Stimulated activated CD8-positive, alpha-beta memory T cell treated with anti-CD3 and anti-CD28 coated beads, Interleukin-4, amount 100 ng/mL, for 1 hour (primary cell): Measurements from ENCODE around the gene SLC27A3.
A peak's percentile ranks its signal among the peaks of the same experiment; 100 is the strongest.

Experiments used
- DNase-seq, 2 donors: peaks; one replicate each; pipeline ENCODE4 v3.0.0-alpha.2; 2020; ENCODE audit warnings: low read depth in 2 of 2, low spot score in 1 of 2

SLC27A3 gene

DNA sequence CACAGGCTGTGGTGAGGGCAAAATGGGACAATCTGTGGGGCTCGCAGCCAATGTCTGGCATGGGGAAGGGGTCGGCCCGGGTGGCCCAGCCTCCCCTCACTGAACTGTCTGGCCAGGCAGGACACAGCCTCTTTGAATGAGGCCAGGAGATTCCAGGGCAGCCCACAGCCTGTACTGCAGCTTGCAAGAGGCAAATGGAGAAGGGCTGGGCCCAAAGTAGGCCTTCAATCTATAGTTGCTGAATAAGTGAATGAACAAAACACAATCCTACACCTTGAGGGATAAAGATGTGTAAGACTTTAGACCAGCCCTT lies 23.2 kb downstream of the SLC27A3 start:
- DNase-seq = no peak

DNA sequence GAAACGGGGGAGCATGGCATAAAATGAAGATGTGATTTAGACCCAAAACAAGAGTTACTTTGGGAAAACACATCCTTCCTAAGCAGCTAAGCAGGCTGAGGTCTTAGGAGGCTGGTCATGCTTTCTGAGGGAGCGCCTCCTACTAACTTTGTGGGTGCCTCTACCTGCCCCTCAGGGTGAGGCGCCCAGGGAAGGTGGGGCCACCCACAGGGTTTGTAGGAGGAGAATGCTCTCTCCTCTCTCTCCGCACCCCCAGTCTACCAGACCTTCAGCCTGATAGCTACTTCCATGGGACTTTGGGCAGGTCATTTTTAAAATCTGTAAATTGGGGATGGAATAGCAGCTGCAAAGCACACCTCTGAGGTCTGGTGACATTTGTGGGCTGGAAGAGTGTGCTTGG lies 23.8 kb downstream of the SLC27A3 start:
- no peak for DNase-seq

DNA sequence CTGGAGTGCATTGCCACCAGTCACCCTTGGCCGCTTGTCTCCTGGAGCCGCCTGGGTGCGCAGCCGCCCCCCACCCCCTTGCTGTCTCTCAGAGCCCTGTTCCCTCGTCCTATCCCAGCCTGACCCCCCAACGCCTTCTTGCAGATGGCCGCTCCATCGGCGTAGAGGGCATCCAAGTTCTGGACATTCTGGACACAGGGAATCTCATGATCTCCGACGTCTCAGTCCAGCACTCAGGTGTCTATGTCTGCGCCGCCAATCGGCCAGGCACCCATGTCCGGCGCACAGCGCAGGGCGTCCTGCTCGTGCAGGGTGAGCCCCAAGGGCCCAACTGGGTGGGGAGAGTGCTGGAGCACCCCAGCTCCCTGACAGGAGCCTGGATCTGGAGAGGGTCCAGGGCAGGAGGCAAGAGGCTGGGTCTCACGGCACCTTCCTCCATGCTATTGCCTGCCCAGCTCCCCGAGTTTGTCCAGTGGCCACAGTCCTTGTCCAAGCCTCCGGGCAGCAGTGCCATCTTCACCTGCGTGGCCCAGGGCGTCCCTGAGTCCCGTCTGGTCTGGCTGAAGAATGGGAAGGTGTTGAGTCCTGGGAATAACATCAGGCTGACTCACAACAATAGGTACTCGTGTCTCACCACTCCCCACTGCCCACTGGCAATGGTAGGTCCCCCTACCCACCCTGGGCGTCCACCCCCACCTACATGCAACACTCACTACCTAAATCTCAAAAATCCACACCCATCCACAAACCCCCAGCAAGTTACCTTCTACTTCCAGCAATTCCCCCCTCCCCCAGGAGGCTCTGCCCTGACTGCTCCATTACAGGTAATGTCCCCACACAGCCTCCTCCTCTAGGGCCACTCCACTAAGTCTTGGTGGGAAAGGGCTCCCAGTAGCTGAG lies 24.6 kb downstream of the SLC27A3 start:
- DNase-seq = no peak

DNA sequence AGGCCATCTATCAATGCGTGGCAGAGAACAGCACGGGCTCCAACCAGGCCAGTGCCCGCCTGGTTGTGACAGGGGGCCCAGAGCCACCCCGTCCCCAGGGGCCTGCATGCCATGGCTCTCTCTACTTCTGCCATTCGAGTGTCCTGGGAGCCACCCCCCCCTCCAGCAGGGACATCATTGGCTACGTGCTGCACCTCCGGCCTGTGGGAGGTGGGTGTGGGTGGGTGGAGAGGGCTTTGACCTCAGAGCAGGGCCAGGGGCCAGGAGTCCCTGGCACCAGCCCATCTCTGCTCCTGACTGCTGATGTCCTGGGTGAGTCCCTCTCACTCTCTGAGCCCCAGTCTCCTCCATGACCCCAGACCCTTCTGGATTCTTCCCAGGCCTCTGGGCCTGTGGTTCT lies 25.3 kb downstream of the SLC27A3 start:
- no peak for DNase-seq

DNA sequence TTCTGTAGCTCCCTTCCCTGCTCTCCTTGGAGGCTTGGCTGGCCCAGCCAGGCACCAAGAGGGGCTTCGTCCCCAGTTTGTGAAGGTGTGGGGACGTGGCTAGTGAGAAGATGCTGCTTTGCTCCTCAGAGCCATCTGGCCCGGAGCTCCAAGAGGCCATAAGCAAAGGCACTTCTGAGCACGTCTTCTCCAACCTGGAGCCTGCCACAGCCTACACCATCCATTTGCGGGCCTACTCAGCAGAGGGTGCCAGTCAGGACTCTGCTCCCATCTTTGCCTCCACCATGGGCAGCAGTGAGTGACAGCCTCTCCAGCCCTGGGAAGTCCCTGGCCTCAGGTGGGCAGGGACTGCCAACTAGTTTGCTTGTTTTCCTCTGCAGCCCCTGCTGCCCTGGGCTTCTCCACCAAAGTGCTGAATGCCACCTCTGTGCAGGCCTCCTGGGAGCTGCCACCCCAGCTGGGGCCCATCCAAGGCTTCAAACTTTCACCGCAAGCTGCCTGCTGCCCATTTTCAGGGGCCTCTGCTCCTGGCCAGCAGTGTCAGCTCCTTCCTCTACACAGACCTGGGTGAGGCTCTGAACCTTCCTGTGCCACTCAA lies 25.9 kb downstream of the SLC27A3 start:
- no peak for DNase-seq

DNA sequence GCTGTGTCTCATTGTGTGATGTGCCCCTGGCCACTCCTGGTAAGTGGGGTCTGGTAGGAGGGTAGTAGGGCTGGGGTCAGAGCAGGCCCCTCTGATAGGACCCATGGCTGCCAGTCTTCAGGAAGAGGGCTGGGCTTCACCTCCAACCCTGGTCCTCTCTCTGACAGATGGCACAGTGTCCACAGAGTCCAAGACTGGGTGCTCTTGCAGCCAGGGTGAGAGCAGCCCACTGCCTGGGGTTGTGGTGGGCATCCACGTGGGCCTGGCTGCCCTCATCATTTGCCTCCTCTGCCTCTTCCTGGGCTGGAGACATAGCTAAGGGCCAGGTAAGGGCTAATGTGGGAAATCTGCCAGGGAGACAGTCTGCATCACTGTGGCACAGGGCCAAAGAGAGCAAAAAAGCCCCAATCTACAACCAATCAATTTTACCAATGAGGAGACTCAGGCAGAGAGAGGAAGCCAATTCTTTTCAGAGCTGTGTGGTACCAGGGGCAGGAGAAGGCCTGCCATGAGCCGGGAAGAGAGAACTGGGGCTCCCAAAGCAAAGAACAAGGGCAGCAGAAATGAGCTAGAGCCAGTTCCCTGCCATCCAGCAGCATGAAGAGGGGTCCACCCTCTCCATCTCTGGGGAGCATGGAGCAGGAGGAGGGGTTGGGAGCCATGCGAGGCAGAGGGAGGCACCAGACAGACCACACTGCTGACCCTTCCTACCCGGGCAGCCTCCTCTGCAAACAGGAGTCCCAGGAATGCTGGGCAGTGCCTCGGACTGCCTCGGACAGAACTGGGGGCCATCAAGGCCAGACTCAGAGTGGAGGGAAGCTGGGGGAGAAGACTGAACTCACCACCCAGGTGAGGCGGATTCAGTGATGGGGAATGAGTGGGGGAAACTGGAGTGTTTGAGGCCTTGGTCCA lies 26.8 kb downstream of the SLC27A3 start:
- DNase-seq = no peak

DNA sequence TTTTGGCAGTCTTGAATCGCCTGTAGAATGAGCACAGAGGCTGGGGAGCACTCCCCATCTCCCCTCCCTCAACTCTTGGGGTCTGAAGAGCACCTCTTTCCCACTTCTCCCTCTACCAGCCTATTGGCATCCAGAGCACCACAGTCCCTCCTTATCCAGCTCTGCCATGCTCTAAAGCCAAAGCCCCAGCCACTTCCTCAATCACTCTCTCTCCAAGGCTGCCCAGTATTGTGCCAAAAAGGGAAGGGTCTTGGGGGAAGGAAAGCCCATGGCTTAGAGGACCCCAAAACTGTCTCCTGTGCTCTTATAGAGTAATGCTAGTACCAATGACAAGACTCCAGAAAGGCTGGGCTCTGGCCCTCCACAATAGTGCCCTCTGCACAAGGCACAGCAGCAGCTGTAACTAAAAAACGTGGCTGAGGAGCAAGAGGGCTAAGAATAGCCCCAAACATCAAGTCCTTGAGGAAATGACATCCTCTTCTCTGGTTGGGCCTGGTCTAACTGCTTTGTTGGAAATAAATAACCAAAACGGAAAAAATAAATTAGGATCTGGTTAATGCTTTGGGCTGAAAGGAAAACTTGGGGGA lies 28.4 kb downstream of the SLC27A3 start:
- no peak for DNase-seq

DNA sequence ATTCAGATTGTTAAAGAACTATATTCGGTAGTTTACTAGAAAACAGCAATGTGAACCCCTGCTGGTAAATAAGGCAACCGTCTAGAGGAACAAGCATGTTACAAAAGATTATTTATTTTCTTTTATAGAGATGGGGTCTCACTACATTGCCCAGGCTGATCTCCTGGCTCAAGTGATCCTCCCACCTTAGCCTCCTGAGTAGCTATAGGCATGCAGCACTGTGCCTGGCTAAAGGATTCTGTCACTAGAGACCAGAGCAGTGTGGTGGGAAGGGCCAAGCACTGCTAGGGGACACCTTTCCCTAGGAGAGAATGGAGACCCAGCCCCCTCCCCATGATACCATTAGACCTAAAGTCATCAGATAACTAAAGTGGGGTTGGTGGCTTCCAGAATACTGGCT lies 28.9 kb downstream of the SLC27A3 start:
- no peak for DNase-seq

DNA sequence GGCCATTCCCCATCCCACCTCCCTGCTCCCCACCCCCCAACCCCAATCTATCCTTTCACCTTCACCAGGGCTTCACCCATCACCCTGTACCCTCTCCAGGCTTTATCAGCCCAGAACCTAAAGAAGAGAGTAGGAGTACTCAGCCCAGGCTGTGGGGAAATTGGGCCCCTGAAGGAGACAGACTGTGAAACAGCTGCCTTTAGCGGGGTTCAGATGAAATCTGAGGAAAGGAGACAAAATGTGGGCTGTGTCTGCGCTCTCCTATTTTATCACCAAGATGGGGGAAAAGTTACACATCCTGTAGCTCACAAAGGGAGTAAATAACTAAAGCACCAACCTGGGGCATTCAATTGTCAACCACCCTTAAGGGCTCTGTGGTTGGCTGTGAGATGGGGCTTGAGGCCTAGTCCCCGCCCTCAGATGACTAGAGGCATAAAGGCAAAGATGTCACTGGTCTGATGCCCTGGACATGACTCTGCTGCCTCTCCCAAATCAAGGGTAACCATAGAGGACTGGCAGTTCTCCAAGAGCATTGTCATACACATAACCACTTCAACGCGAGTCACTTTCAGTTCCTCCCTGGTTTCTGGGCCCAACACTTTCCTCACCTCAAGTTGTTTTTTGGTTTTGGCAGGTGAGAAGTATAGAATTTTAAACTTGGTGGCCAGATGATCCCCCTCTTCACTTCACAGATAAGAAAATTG lies 30.0 kb downstream of the SLC27A3 start:
- DNase-seq = peak; percentile 17 to 29

DNA sequence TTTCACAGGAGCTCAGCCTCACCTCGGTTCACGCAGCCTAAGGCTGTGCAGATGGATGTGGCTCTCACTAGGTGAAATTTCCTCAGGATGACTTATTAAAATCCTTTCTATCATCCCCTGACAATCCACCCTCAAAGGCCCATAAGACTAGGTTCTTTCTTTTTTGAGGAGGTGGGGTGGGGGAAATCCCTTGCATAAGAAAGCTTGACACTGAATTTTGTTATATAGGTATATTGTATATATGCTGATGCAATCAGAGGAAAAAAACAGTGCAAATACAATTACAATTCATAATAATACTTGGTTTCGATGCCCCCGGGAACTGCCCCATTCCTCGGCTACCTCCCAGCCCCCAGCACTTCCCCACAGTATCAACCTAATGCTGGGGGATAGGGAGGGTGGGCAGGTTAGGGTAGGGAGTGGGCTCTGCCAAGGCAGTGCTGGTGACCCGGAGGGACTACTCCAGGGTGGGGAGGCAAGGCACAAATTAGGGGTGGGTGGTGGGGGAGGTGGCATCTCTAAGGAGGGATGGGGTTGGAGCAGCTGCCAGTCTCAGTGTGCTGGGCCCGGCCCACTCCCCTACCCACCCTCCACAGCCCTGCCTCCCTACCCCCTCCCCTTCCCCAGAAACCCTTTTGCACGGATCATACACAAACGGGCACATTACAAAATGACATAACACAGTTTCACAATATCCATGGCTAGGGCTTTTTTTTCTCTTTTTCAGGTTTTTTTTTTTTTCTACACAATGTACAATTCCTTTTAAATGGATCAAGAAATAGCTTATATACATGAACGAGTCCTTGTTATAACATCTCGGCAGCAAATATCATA lies 30.9 kb downstream of the SLC27A3 start:
- DNase-seq = no peak

DNA sequence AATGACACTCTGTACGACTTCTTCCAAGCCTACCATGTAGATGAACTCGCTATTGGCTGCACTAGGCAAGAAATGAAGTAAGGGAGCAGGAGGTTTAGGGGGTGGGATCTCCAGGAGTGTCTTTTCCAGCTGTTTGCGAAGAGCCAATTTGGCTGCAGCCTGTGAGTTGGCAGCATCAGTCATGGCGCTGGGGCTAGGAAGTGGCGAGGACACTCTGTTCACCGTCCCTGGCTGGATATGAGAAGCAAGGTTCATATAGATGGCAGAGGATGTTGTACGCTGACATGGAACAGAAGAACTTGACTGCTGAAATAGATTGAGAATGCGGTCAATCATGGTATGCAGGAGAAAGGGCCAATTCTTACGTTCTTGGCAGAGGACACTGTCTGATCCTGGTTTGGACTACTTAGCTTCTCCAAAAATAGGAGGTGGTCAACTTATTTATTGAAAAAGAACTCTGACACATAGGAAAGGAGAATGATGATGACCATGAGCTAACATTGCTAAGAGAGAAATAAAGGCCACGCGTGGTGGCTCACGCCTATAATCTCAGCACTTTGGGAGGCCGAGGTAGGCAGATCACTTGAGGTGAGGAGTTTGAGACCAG lies 41.2 kb downstream of the SLC27A3 start:
- no peak for DNase-seq

DNA sequence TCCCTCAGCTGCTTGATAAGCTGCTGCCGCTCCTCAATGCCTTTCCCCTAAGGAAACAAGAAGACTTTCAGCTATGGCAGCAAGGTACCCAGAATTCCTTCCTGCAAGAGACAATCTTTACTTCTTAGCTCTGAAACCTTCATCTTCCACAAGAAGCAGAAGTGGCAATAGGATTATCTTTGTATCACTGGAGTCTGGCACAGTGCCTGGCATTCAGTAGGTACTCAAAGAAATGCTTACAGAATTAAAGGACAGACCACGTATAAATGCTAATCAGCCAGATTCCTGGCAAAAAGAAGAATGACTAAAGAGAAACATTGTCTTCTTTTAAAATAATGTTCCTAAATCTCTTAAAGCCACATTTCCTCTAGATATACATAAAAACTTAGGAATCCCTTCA lies 43.7 kb downstream of the SLC27A3 start:
- DNase-seq = no peak

DNA sequence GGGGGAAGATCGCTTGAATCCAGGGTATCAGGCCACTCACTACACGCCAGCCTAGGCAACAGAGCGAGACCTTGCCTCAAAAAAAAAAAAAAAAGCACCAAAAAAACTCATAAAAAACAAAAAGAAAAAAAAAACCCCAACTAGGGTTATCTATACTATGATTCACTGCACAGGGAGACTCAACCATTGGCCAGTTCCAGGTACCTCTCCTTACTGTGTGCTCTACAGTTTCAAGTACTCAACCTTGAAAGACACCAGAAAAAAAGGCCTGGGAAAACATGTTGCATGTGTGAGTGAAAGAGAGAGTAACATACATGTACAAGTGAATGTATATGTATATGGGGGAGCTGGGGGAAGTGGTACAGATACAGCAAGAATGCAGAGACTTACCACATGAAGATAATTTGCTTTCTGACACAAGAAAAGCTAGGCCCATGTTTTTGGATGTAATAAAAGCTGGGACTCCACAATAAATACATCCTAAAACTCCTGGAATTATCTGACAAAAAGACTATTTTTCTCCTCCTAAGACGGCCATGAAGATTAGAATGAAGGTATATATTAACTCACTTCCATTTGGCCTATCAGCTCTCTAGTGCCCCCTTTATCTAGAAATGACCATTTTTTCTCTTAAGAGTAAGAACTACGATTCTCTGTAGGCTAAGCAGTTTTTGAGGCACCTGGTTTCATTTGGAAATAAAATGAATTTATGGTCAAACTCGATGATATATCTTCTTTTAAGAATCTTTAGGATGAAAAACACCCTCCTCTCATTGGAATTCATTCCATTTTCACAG lies 52.2 kb downstream of the SLC27A3 start:
- no peak for DNase-seq
